ENCODE results near the gene PKIB.

Gene PKIB

DNA sequence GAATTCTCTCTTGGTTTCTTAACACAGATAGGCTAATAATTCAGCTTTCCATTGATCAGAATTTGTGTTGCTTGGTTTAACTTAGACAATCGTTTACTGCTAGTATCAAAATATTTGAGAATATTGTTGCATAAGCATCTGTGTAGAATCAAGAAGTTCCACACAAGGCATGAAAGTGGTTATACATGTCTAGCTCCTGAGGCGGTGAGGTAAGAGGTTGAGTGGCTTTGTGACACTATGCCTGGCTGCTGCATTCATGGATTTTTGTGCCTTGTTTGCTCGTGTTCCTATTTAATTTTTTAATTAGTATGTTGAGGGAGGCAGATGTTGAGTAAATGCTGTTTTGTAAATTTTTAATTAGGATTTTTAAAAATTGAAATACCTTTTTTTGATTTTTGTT, 10.2 kb downstream of the PKIB start:
- Histone ChIP-seq H3K9me3 (ENCODE audit: control extremely low read depth in 1 of 5, control insufficient read depth in 4 of 5, insufficient read depth in 2 of 5, low read depth in 1 of 5, low read length in 4 of 5) (no peaks in the 10 kb centered on the region), H3K27me3 (replicated peaks in 2 of 5; ENCODE audit: control insufficient read depth in 4 of 5, insufficient read depth in 5 of 5, low read length in 4 of 5) (peaks cover 0 to 18% (median 3%) of the 10 kb centered on the region in 5 experiments), H3K4me1 (ENCODE audit: control extremely low read depth in 1 of 4, control insufficient read depth in 4 of 4, insufficient read depth in 4 of 4, low read length in 3 of 4) (no peaks in the 10 kb centered on the region), H3K27ac (ENCODE audit: insufficient read depth in 1 of 2, low read depth in 1 of 2, low read length in 2 of 2, poor library complexity in 1 of 2, severe bottlenecking in 2 of 2) (no peak overlapping the region), H3K36me3 (ENCODE audit: control insufficient read depth in 4 of 4, insufficient read depth in 4 of 4, low read length in 3 of 4) (no peaks in the 10 kb centered on the region), H3K4me3 (ENCODE audit: control insufficient read depth in 1 of 7, extremely low read depth in 1 of 7, insufficient read depth in 4 of 7, low read depth in 2 of 7, low read length in 6 of 7) (no peak overlapping the region)
- ChIA-PET POLR2A (interaction anchor here (0.7 kb wide), 1 partner anchor 157 kb away, joined by 3 read pairs; no protein-coding TSS in a partner anchor), CTCF (interaction anchor here (1.0 kb wide), 1 partner anchor 104 kb away, joined by 3 read pairs; no protein-coding TSS in a partner anchor)
- WGBS (ENCODE audit: insufficient coverage) = 100% methylated on average over 3 of the region's 3 CpGs
- no peak for DNase-seq

DNA sequence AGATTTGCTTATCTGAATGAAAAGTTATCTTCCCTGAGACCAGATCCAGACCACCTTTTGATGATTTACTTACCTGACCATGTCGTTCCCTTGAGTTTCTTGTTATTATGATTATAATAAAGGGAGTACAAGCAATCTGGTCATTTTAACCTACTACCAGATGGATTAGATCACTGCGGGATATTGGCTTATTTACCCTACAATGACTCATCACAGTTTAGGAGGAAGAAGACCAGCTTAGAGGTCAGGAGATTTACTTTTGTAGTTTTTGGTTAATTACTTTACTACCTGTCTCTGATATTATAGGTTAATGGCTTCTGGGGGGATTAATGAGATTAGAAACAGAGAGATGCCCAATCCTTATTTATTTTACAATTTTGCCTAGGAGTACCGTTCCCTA, 10.7 kb downstream of the PKIB start:
- peaks cover 0 to 14% (median 3%) of the 10 kb centered on the region in 5 experiments for H3K27me3 ChIP-seq (replicated peaks in 2 of 5; ENCODE audit: control insufficient read depth in 4 of 5, insufficient read depth in 5 of 5, low read length in 4 of 5)
- no CpG with 5 or more reads among the region's 3 CpGs for WGBS (ENCODE audit: insufficient coverage)
- POLR2A ChIA-PET = no interaction called here
- no peaks in the 10 kb centered on the region for H3K9me3 ChIP-seq (ENCODE audit: control extremely low read depth in 1 of 5, control insufficient read depth in 4 of 5, insufficient read depth in 2 of 5, low read depth in 1 of 5, low read length in 4 of 5)
- H3K4me3 ChIP-seq (ENCODE audit: control insufficient read depth in 1 of 7, extremely low read depth in 1 of 7, insufficient read depth in 4 of 7, low read depth in 2 of 7, low read length in 6 of 7) = no peak overlapping the region
- H3K4me1 ChIP-seq (ENCODE audit: control extremely low read depth in 1 of 4, control insufficient read depth in 4 of 4, insufficient read depth in 4 of 4, low read length in 3 of 4) = no peaks in the 10 kb centered on the region
- DNase-seq = no peak
- no peak overlapping the region for H3K27ac ChIP-seq (ENCODE audit: insufficient read depth in 1 of 2, low read depth in 1 of 2, low read length in 2 of 2, poor library complexity in 1 of 2, severe bottlenecking in 2 of 2)
- H3K36me3 ChIP-seq (ENCODE audit: control insufficient read depth in 4 of 4, insufficient read depth in 4 of 4, low read length in 3 of 4) = no peaks in the 10 kb centered on the region
- CTCF ChIA-PET = interaction anchor here (1.0 kb wide), 1 partner anchor 103 kb away, joined by 3 read pairs; no protein-coding TSS in a partner anchor

DNA sequence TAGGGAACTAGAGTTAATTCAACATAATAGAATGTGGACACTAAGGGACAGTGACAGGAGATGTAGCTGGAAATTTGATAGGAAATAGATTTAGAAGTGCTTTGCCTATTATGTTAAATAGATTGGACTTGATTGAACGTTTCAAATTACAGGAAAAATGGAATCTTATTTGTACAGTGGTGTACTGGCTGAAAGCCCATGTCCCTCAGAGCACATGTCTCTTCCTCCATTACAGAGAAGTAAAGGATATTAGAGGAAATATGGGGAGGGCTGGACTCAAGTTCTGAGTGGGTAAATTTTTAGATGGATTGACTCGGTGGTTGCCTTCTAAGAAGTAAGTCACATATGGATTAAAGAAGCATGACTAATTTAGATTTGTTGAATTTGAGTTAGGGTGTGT, 11.4 kb downstream of the PKIB start:
- WGBS (ENCODE audit: insufficient coverage) = 90% methylated on average over 2 of the region's 2 CpGs
- Histone ChIP-seq H3K9me3 (ENCODE audit: control extremely low read depth in 1 of 5, control insufficient read depth in 4 of 5, insufficient read depth in 2 of 5, low read depth in 1 of 5, low read length in 4 of 5) (no peaks in the 10 kb centered on the region), H3K4me3 (ENCODE audit: control insufficient read depth in 1 of 7, extremely low read depth in 1 of 7, insufficient read depth in 4 of 7, low read depth in 2 of 7, low read length in 6 of 7) (no peak overlapping the region), H3K27ac (ENCODE audit: insufficient read depth in 1 of 2, low read depth in 1 of 2, low read length in 2 of 2, poor library complexity in 1 of 2, severe bottlenecking in 2 of 2) (no peak overlapping the region), H3K36me3 (ENCODE audit: control insufficient read depth in 4 of 4, insufficient read depth in 4 of 4, low read length in 3 of 4) (no peaks in the 10 kb centered on the region), H3K4me1 (ENCODE audit: control extremely low read depth in 1 of 4, control insufficient read depth in 4 of 4, insufficient read depth in 4 of 4, low read length in 3 of 4) (no peaks in the 10 kb centered on the region), H3K27me3 (replicated peaks in 2 of 5; ENCODE audit: control insufficient read depth in 4 of 5, insufficient read depth in 5 of 5, low read length in 4 of 5) (peaks cover 0 to 12% (median 3%) of the 10 kb centered on the region in 5 experiments)
- ChIA-PET POLR2A (no interaction called here), CTCF (no interaction called here)
- no peak for DNase-seq

DNA sequence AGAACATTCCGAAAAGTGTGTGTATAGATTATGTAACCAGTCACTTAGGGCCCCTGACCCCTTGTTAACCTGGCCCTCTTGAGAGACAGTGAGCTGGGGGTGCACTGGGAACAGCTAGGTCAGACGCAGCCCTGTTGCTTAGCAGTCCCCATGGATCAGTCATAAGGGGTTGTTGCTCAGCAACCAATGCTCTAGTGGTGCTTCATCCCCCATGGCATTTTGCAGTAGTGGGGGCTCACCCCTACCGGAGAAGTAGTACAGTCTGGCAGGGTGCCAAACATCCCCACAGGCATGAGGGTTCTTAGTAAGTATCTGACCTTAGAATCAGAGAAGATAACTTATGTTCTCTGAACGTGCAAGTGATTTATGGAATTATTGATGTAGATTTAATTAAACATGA, 12.3 kb downstream of the PKIB start:
- no peaks in the 10 kb centered on the region for H3K4me1 ChIP-seq (ENCODE audit: control extremely low read depth in 1 of 4, control insufficient read depth in 4 of 4, insufficient read depth in 4 of 4, low read length in 3 of 4)
- POLR2A ChIA-PET = no interaction called here
- no peak overlapping the region for H3K27ac ChIP-seq (ENCODE audit: insufficient read depth in 1 of 2, low read depth in 1 of 2, low read length in 2 of 2, poor library complexity in 1 of 2, severe bottlenecking in 2 of 2)
- H3K4me3 ChIP-seq (ENCODE audit: control insufficient read depth in 1 of 7, extremely low read depth in 1 of 7, insufficient read depth in 4 of 7, low read depth in 2 of 7, low read length in 6 of 7) = no peak overlapping the region
- no peaks in the 10 kb centered on the region for H3K9me3 ChIP-seq (ENCODE audit: control extremely low read depth in 1 of 5, control insufficient read depth in 4 of 5, insufficient read depth in 2 of 5, low read depth in 1 of 5, low read length in 4 of 5)
- H3K27me3 ChIP-seq (replicated peaks in 2 of 5; ENCODE audit: control insufficient read depth in 4 of 5, insufficient read depth in 5 of 5, low read length in 4 of 5) = peaks cover 0 to 10% (median 5%) of the 10 kb centered on the region in 5 experiments
- CTCF ChIA-PET = no interaction called here
- DNase-seq = no peak
- WGBS (ENCODE audit: insufficient coverage) = 93% methylated on average over 4 of the region's 4 CpGs
- H3K36me3 ChIP-seq (ENCODE audit: control insufficient read depth in 4 of 4, insufficient read depth in 4 of 4, low read length in 3 of 4) = no peaks in the 10 kb centered on the region

DNA sequence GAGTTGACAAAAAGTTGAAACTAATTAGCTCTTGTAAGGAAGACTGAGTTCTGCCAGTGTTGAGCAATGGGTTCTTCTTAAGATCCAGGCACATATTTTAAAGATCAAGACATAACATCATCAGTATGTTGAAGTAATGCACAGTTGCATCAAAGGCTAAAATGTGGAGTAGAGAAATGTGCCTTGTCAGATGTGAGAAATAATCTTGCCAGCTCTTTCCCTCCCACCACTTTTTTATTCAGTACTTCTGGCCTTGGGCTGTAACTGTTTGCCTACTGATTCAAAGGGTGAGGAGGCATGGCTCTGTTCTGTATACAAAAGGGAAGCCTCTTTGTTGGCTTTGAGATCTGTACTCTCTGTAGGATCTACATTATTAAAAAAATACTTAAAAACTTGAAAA, 13.1 kb downstream of the PKIB start:
- CTCF ChIA-PET = interaction anchor here (1.2 kb wide), 1 partner anchor 12 kb away, joined by 3 read pairs; no protein-coding TSS in a partner anchor
- no peaks in the 10 kb centered on the region for H3K4me1 ChIP-seq (ENCODE audit: control extremely low read depth in 1 of 4, control insufficient read depth in 4 of 4, insufficient read depth in 4 of 4, low read length in 3 of 4)
- H3K36me3 ChIP-seq (ENCODE audit: control insufficient read depth in 4 of 4, insufficient read depth in 4 of 4, low read length in 3 of 4) = no peaks in the 10 kb centered on the region
- POLR2A ChIA-PET = no interaction called here
- no peaks in the 10 kb centered on the region for H3K9me3 ChIP-seq (ENCODE audit: control extremely low read depth in 1 of 5, control insufficient read depth in 4 of 5, insufficient read depth in 2 of 5, low read depth in 1 of 5, low read length in 4 of 5)
- H3K27me3 ChIP-seq (replicated peaks in 2 of 5; ENCODE audit: control insufficient read depth in 4 of 5, insufficient read depth in 5 of 5, low read length in 4 of 5) = peaks cover 0 to 10% (median 5%) of the 10 kb centered on the region in 5 experiments
- DNase-seq = no peak
- no peak overlapping the region for H3K4me3 ChIP-seq (ENCODE audit: control insufficient read depth in 1 of 7, extremely low read depth in 1 of 7, insufficient read depth in 4 of 7, low read depth in 2 of 7, low read length in 6 of 7)
- no peak overlapping the region for H3K27ac ChIP-seq (ENCODE audit: insufficient read depth in 1 of 2, low read depth in 1 of 2, low read length in 2 of 2, poor library complexity in 1 of 2, severe bottlenecking in 2 of 2)

DNA sequence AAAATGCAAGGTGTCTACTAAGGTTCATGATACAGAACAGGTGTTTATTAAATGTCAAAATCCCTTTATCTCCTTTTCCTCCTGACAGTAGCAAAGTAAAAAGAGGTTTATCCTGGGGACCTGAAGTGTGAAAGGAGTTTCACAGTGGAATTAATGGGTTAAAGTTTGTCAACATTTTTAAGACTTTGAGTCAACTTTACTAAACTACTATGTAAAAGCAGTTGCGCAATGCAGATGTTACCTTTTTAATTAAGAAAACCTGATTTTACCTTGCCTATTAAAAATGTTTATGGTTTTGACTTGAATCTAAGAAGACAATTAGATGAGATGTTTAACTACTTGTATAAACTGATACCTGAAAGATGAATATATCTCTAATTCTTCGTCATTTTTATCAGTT, 14.6 kb downstream of the PKIB start:
- ChIA-PET CTCF (no interaction called here), POLR2A (no interaction called here)
- WGBS (ENCODE audit: insufficient coverage) = no CpG with 5 or more reads among the region's 2 CpGs

DNA sequence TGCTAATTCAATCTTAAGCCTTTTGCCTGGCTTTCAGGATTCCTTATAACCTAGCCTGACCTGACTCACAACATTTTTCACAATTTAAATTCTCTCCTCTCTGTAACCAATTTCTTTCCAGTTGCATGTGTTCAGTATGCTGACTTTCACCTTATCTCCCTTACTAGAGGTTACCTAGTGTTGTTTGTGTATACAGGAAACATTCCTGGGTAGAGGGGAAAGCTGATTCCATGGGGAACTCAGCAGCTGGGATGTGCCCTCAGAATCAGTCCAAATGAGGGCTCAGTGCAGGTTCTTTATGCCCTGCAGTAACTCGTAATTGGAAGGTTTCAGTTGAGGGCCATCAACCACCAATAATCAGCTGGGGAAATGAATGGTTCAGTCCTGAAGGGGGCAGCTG, 18.5 kb downstream of the PKIB start:
- 100% methylated on average over 1 of the region's 1 CpG for WGBS (ENCODE audit: insufficient coverage)
- Histone ChIP-seq H3K9me3 (ENCODE audit: control extremely low read depth in 1 of 5, control insufficient read depth in 4 of 5, insufficient read depth in 2 of 5, low read depth in 1 of 5, low read length in 4 of 5) (no peaks in the 10 kb centered on the region), H3K27me3 (replicated peaks in 2 of 5; ENCODE audit: control insufficient read depth in 4 of 5, insufficient read depth in 5 of 5, low read length in 4 of 5) (peaks cover 0 to 2% (median 0%) of the 10 kb centered on the region in 5 experiments), H3K36me3 (ENCODE audit: control insufficient read depth in 4 of 4, insufficient read depth in 4 of 4, low read length in 3 of 4) (no peaks in the 10 kb centered on the region), H3K4me3 (ENCODE audit: control insufficient read depth in 1 of 7, extremely low read depth in 1 of 7, insufficient read depth in 4 of 7, low read depth in 2 of 7, low read length in 6 of 7) (no peak overlapping the region), H3K4me1 (ENCODE audit: control extremely low read depth in 1 of 4, control insufficient read depth in 4 of 4, insufficient read depth in 4 of 4, low read length in 3 of 4) (no peaks in the 10 kb centered on the region), H3K27ac (ENCODE audit: insufficient read depth in 1 of 2, low read depth in 1 of 2, low read length in 2 of 2, poor library complexity in 1 of 2, severe bottlenecking in 2 of 2) (no peak overlapping the region)
- ChIA-PET POLR2A (no interaction called here), CTCF (no interaction called here)
- no peak for DNase-seq

More for the DNA sequence above, 14.6 kb downstream of the PKIB start:
- no peak overlapping the region for H3K4me3 ChIP-seq (ENCODE audit: control insufficient read depth in 1 of 7, extremely low read depth in 1 of 7, insufficient read depth in 4 of 7, low read depth in 2 of 7, low read length in 6 of 7)
- H3K27me3 ChIP-seq (replicated peaks in 2 of 5; ENCODE audit: control insufficient read depth in 4 of 5, insufficient read depth in 5 of 5, low read length in 4 of 5) = peaks cover 0 to 6% (median 2%) of the 10 kb centered on the region in 5 experiments
- no peak for DNase-seq
- H3K9me3 ChIP-seq (ENCODE audit: control extremely low read depth in 1 of 5, control insufficient read depth in 4 of 5, insufficient read depth in 2 of 5, low read depth in 1 of 5, low read length in 4 of 5) = no peaks in the 10 kb centered on the region
- no peaks in the 10 kb centered on the region for H3K4me1 ChIP-seq (ENCODE audit: control extremely low read depth in 1 of 4, control insufficient read depth in 4 of 4, insufficient read depth in 4 of 4, low read length in 3 of 4)
- H3K36me3 ChIP-seq (ENCODE audit: control insufficient read depth in 4 of 4, insufficient read depth in 4 of 4, low read length in 3 of 4) = no peaks in the 10 kb centered on the region
- H3K27ac ChIP-seq (ENCODE audit: insufficient read depth in 1 of 2, low read depth in 1 of 2, low read length in 2 of 2, poor library complexity in 1 of 2, severe bottlenecking in 2 of 2) = no peak overlapping the region
